SW 1271 (cell line): Measurements from ENCODE around the gene GPT2.
"Not testable (repeated sequence)": the region's sequence is repeated elsewhere in the genome, so short reads cannot be mapped to it uniquely, and the experiment has no call there.

Source experiments
- DNase-seq, 2 experiments: peaks; one replicate each; lab custom pipeline; 2025; lab: John Stamatoyannopoulos, UW

GPT2 gene

GRCh38 chr16:46923513-46924295 is 39.5 kb downstream of the GPT2 start:
- DNase-seq = no peak

GRCh38 chr16:46924402-46924801 is 40.2 kb downstream of the GPT2 start:
- no peak for DNase-seq

- no peak for DNase-seq
Measured at GRCh38 chr16:46926470-46927225, 42.5 kb downstream of the GPT2 start.

- DNase-seq = no peak
Measured at GRCh38 chr16:46927273-46927672, 43.1 kb downstream of the GPT2 start.

GRCh38 chr16:46928811-46929210 is 44.6 kb downstream of the GPT2 start:
- DNase-seq = no peak

- DNase-seq = no peak
Measured at GRCh38 chr16:46929378-46930332, 45.5 kb downstream of the GPT2 start.

- no peak for DNase-seq
Measured at GRCh38 chr16:46930861-46931260, 46.7 kb downstream of the GPT2 start.

- no peak for DNase-seq
Measured at GRCh38 chr16:46932802-46933201, 48.6 kb downstream of the GPT2 start.

- DNase-seq = no peak
Measured at GRCh38 chr16:46937536-46937935, 53.4 kb downstream of the GPT2 start.

- DNase-seq = not testable (repeated sequence)
Measured at GRCh38 chr16:46944713-46945112, 60.6 kb downstream of the GPT2 start.

- DNase-seq = peak in 1 of 2 experiments; percentile 14
Measured at GRCh38 chr16:46947900-46948547, 63.9 kb downstream of the GPT2 start.

- DNase-seq = no peak
Measured at GRCh38 chr16:46948548-46949166, 64.5 kb downstream of the GPT2 start.

- DNase-seq = no peak
Measured at GRCh38 chr16:46949241-46949892, 65.2 kb downstream of the GPT2 start.

GRCh38 chr16:46950009-46950408 is 65.8 kb downstream of the GPT2 start:
- no peak for DNase-seq

- no peak for DNase-seq
Measured at GRCh38 chr16:46954562-46954961, 70.4 kb downstream of the GPT2 start.

GRCh38 chr16:46961373-46962353 is 77.5 kb downstream of the GPT2 start:
- no peak for DNase-seq

- no peak for DNase-seq
Measured at GRCh38 chr16:46962629-46963028, 78.5 kb downstream of the GPT2 start.

- DNase-seq = no peak
Measured at GRCh38 chr16:46968063-46968435, 83.9 kb downstream of the GPT2 start.

GRCh38 chr16:46970089-46970488 is 85.9 kb downstream of the GPT2 start:
- no peak for DNase-seq

- no peak for DNase-seq
Measured at GRCh38 chr16:46971271-46971670, 87.1 kb downstream of the GPT2 start.
